Upper lobe of right lung (tissue), 1 donor: ENCODE data around the gene PSORS1C2. TPM values are rescaled to one million over a fixed set of nuclear protein-coding genes. Genes with fewer than 3 reads are reported as not detected.

Experiments used
- ATAC-seq: fragments of 200-7000 bp; cut with Tn5 transposase; one replicate; pipeline ENCODE4 v1.9.1; 2020; ENCODE audit warnings: mild to moderate bottlenecking, moderate library complexity
- DNase-seq: peaks from one replicate; pipeline ENCODE4 v3.0.0-alpha.2; 2020
- H3K27ac ChIP-seq: fragments of 200-600 bp; one replicate; pipeline ENCODE4 v1.8.0; 2022
- H3K27me3 ChIP-seq: fragments of 200-600 bp; one replicate; pipeline ENCODE4 v1.8.0; 2022; ENCODE audit warnings: mild to moderate bottlenecking
- H3K36me3 ChIP-seq: fragments of 200-600 bp; one replicate; pipeline ENCODE4 v1.8.0; 2022
- H3K4me1 ChIP-seq: fragments of 200-600 bp; one replicate; pipeline ENCODE4 v1.8.0; 2022
- H3K4me3 ChIP-seq: fragments of 200-600 bp; one replicate; pipeline ENCODE4 v1.8.0; 2022; ENCODE audit warnings: mild to moderate bottlenecking
- H3K9me3 ChIP-seq: fragments of 200-600 bp; one replicate; pipeline ENCODE4 v1.8.0; 2022
- intact Hi-C: fragments of 100-400 bp; cut with DNase I; formaldehyde crosslinking; loops from one replicate; pipeline ENCODE4 v1.11.0; 2022
- total RNA-seq: library from RNA; stranded (reverse); fragmentation: NEBNext Ultra II Directional; extraction: Animal tissue kit (Norgen Biotek cat#: 25700); gene quantifications from one replicate; pipeline ENCODE4 v1.2.1, GENCODE V29; 2021
- TF ChIP-seq, protein P1 (sequence below): fragments of 200-600 bp; IDR thresholded peaks from one replicate; pipeline ENCODE4 v1.8.0; 2022; ENCODE audit warnings: antibody characterized with exemption
- donor health status: DM: no; HTN: yes; CAD: no; lungs with severe emphysema.

Gene PSORS1C2
- total RNA-seq, 1 donor from 2014 or later, result not detected

DNA sequence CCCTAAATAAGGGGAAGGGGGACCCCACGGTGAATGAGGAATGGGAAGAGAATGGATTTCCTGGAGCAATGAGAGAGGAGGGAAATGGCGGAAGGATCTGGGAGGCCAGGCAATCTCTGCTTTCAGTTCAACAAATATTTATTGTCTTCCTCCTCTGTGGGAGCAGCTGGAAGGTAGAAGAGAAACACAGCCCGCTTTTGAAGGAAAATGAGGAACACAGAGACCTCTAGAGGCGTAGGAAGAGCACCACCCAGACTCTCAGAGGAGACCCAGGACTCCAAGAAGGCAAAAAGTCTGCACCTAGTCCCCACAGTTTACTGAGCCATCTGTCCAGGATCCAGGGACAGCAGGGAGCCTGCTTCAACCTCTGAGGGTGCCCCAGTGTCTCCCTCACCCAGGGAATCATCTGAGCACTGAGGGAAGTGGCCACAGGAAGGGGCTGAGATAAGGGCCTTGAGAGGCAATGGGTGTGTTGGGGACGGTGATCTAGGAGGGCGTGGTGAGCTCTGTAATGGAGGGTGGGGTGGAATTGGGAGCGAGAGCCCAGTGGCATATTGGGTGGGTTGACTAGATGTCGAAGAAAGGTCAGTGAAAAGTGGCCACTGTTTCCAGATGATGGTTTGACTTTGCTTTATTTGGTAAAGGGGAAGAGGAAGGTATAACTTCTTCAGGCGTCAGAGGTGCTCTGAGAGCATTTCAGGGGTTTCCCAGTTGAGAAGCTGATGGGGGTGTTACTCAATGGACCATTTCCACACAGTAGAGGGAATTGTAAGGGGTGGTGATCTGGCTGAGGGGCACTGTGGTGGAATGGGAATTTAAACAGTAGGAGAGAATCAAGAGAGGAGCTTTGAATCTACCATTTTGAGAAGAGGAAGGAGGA, 23.7 kb downstream of the PSORS1C2 start:
- no peak for DNase-seq
- peak overlapping the region; percentile 34 for H3K4me3 ChIP-seq

DNA sequence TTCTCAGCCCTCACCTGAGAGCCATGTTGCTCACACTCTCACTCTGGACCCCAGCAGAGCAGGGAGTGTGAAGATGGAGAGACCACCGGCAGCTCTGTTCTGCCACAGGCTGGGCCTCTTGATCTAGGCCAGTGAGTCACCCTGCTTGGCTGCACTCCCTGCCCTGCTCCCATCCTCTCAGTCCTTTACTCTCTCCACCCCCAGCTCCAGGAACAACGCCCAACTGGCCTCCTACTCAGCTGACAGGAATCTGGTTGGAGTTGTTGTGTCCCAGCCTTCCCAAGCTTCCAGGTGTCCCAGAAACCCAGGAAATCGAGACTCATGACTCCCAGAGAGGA, 24.4 kb downstream of the PSORS1C2 start, which contains the start of gene PSORS1C1:
Gene PSORS1C1, plus strand, starts transcription at position 260 of the 338 bp plus-strand sequence. CDS start 14,833 bp downstream, outside the sequence.
- H3K4me3 ChIP-seq, result peak within 1 kb of the TSS; percentile 34
- H3K27ac ChIP-seq, result peak within 1 kb of the TSS; percentile 74
- TF ChIP-seq, protein P1, sequence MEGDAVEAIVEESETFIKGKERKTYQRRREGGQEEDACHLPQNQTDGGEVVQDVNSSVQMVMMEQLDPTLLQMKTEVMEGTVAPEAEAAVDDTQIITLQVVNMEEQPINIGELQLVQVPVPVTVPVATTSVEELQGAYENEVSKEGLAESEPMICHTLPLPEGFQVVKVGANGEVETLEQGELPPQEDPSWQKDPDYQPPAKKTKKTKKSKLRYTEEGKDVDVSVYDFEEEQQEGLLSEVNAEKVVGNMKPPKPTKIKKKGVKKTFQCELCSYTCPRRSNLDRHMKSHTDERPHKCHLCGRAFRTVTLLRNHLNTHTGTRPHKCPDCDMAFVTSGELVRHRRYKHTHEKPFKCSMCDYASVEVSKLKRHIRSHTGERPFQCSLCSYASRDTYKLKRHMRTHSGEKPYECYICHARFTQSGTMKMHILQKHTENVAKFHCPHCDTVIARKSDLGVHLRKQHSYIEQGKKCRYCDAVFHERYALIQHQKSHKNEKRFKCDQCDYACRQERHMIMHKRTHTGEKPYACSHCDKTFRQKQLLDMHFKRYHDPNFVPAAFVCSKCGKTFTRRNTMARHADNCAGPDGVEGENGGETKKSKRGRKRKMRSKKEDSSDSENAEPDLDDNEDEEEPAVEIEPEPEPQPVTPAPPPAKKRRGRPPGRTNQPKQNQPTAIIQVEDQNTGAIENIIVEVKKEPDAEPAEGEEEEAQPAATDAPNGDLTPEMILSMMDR, result no peak

More for the DNA sequence above, 23.7 kb downstream of the PSORS1C2 start:
- TF ChIP-seq, protein P1, result peak; percentile 34
- peak overlapping the region; percentile 74 for H3K27ac ChIP-seq
- no peaks in the 10 kb centered on the region for H3K9me3 ChIP-seq
- peak; percentile 65 for ATAC-seq
- no peaks in the 10 kb centered on the region for H3K36me3 ChIP-seq
- no peaks in the 10 kb centered on the region for H3K27me3 ChIP-seq
- peaks cover 19% of the 10 kb centered on the region for H3K4me1 ChIP-seq
- intact Hi-C loops, result no loop called here

DNA sequence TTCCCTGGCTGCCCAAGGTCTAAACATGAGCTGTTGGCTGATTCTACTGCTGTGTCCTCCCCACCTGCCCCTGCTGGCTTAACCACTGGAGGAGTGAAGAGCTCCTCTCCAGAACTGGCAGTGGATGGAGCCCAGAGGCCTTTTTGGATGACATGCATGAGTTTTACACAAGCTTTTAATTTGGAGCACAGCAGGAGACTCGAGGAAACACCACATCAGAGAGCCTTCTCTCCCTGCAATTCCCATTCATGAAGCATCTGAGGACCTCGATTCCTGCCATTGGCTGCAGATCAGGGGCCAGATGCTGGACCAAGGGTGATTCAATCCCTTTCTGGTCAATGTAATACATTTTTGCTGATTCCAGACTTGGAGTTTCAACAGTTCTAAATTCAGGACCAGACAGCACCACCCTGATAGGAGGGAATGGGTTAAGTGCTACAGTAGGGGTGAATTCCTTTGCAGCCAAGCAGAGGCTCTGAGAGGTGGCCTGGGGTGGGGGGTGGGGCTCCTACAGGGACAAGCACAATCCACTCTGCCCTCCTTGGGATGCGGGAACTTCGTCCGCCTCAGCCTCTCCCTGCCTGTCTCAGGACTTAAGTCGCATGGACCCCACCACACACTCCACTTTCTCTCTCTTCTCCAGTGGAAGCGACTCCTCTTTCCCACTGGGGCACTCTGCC, 24.9 kb downstream of the PSORS1C2 start:
- Histone ChIP-seq H3K27me3 (no peaks in the 10 kb centered on the region), H3K27ac (peak overlapping the region; percentile 74), H3K4me3 (no peak overlapping the region), H3K36me3 (no peaks in the 10 kb centered on the region), H3K9me3 (no peaks in the 10 kb centered on the region), H3K4me1 (peaks cover 19% of the 10 kb centered on the region)
- intact Hi-C loops, result no loop called here
- TF ChIP-seq, protein P1, result no peak
- ATAC-seq (peak; percentile 34), DNase-seq (no peak)

More for the DNA sequence above, 24.4 kb downstream of the PSORS1C2 start, which contains the start of gene PSORS1C1:
- peak; percentile 93 for ATAC-seq
- Histone ChIP-seq H3K9me3 (no peaks in the 10 kb centered on the region), H3K27me3 (no peaks in the 10 kb centered on the region), H3K4me1 (peaks cover 19% of the 10 kb centered on the region), H3K36me3 (no peaks in the 10 kb centered on the region)
- peak; percentile 88 for DNase-seq
- intact Hi-C loops, result no loop called here

DNA sequence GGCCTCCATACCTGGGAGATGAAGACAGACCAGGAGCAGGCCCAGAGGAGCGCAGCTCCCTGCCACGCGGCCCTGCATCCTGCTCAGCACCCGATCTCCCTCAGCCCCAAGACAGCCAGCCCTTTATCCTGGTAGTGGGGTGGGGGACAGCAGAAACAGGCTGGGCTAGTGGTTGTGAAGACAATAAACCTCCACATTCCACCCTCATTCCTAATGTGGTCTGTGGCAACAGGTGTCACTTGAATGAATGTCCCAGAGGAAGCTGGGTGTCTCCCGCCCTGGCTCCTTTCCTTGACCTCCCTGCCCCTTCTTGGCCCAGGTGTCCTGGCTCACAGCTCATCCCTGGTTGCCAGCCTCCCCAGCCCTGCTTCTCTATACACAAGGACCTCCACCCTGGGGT, 26.4 kb downstream of the PSORS1C2 start, which contains the start of gene C6orf15:
Gene C6orf15, minus strand, starts transcription at position 98 of the 400 bp plus-strand sequence. Its CDS starts 20 bp downstream, at position 78.
- peaks cover 19% of the 10 kb centered on the region for H3K4me1 ChIP-seq
- TF ChIP-seq, protein P1, result no peak
- no peaks in the 10 kb centered on the region for H3K27me3 ChIP-seq
- intact Hi-C loops, result no loop called here
- DNase-seq, result no peak
- H3K9me3 ChIP-seq, result no peaks in the 10 kb centered on the region
- H3K36me3 ChIP-seq, result no peaks in the 10 kb centered on the region
- no peak within 1 kb of the TSS for H3K4me3 ChIP-seq
- H3K27ac ChIP-seq, result no peak within 1 kb of the TSS
- ATAC-seq, result no peak

DNA sequence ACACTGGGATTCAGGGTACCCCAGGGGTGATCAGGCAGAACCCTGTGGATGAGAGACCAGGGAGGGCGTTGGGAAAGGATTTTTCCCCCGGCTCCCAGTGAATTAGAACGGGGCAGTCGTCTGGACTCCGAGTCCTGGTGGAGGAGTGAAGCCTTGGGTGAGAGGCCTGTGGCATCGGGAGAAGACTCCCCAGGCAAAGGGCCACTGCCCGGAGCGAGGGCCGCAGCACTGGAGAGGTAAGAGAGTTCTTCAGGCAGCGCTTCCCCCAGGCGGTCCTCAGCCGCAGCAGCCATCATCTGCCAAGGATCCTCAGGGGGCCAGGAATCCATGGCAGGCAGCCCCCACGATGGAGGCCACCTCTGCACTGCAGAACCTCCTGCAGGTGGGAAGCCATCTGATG, 27.2 kb downstream of the PSORS1C2 start:
- peaks cover 19% of the 10 kb centered on the region for H3K4me1 ChIP-seq
- no peak for ATAC-seq
- intact Hi-C loops, result no loop called here

More for the DNA sequence above, 27.2 kb downstream of the PSORS1C2 start:
- no peaks in the 10 kb centered on the region for H3K36me3 ChIP-seq
- H3K27ac ChIP-seq, result no peak overlapping the region
- H3K27me3 ChIP-seq, result no peaks in the 10 kb centered on the region
- no peak overlapping the region for H3K4me3 ChIP-seq
- TF ChIP-seq, protein P1, result no peak
- no peaks in the 10 kb centered on the region for H3K9me3 ChIP-seq
- DNase-seq, result no peak
